GM12873 (cell line): ENCODE measurements around the gene ARID1B.

Experiments used
- TF ChIP-seq, protein P1 (sequence below): IDR thresholded peaks from 2 replicates; pipeline ENCODE4 v1.5.1; 2012; ENCODE audit warnings: low read depth, mild to moderate bottlenecking, moderate library complexity, low read length, control low read depth; ENCODE audit not compliant: insufficient read depth; ENCODE audit errors: missing control alignments

Gene ARID1B

DNA sequence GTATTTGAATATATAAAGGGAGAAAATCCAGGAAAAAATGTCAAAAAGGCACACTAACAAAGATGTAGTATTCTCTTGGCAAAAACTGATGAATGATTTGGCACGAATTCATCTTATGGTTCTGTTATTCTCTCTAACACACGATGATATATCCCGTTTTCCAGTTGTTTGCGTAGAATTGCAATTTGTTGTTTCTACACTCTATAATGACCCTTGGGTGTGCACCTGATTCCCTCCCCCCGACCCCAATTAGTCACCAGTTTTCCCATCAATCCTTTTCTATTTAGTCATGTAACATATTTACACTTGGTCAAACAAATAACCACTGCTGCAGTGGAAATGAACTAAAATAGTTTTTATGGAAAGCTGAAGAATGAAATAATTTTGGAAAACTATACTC is 1.5 kb upstream of the ARID1B start:
- TF ChIP-seq, protein P1, sequence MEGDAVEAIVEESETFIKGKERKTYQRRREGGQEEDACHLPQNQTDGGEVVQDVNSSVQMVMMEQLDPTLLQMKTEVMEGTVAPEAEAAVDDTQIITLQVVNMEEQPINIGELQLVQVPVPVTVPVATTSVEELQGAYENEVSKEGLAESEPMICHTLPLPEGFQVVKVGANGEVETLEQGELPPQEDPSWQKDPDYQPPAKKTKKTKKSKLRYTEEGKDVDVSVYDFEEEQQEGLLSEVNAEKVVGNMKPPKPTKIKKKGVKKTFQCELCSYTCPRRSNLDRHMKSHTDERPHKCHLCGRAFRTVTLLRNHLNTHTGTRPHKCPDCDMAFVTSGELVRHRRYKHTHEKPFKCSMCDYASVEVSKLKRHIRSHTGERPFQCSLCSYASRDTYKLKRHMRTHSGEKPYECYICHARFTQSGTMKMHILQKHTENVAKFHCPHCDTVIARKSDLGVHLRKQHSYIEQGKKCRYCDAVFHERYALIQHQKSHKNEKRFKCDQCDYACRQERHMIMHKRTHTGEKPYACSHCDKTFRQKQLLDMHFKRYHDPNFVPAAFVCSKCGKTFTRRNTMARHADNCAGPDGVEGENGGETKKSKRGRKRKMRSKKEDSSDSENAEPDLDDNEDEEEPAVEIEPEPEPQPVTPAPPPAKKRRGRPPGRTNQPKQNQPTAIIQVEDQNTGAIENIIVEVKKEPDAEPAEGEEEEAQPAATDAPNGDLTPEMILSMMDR = no peak

DNA sequence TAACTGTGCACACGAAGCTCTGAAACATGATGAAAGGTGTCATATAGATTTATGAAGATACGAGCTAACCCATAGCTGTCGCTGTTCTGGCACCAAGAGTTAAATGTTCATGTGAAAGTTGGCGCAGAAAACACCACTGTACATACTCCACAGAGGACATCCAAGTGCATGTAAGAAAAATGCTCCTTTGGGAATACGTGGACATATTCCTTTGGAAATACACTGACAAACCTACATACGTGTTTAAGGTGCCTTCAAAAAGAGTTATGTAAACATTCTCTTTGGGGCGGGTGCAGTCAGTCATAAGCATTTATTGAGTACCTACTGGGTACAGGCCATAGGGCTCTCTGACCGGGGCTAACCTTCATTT is 723 bp upstream of the ARID1B start:
- TF ChIP-seq, protein P1 = peak; percentile 44

DNA sequence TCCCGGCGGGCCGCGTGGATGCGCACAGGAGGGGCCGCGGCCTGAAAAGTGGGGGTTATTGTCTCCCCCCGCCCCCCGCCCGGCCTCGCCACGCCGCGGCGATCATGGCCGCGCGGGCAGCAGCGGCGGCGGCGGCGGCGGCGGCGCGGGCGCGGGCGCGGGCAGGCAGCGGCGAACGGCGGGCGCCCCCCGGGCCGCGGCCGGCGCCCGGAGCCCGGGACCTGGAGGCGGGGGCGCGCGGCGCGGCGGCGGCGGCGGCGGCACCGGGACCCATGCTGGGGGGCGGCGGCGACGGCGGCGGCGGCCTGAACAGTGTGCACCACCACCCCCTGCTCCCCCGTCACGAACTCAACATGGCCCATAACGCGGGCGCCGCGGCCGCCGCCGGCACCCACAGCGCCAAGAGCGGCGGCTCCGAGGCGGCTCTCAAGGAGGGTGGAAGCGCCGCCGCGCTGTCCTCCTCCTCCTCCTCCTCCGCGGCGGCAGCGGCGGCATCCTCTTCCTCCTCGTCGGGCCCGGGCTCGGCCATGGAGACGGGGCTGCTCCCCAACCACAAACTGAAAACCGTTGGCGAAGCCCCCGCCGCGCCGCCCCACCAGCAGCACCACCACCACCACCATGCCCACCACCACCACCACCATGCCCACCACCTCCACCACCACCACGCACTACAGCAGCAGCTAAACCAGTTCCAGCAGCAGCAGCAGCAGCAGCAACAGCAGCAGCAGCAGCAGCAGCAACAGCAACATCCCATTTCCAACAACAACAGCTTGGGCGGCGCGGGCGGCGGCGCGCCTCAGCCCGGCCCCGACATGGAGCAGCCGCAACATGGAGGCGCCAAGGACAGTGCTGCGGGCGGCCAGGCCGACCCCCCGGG is 637 bp downstream of the ARID1B start:
- TF ChIP-seq, protein P1 = no peak

DNA sequence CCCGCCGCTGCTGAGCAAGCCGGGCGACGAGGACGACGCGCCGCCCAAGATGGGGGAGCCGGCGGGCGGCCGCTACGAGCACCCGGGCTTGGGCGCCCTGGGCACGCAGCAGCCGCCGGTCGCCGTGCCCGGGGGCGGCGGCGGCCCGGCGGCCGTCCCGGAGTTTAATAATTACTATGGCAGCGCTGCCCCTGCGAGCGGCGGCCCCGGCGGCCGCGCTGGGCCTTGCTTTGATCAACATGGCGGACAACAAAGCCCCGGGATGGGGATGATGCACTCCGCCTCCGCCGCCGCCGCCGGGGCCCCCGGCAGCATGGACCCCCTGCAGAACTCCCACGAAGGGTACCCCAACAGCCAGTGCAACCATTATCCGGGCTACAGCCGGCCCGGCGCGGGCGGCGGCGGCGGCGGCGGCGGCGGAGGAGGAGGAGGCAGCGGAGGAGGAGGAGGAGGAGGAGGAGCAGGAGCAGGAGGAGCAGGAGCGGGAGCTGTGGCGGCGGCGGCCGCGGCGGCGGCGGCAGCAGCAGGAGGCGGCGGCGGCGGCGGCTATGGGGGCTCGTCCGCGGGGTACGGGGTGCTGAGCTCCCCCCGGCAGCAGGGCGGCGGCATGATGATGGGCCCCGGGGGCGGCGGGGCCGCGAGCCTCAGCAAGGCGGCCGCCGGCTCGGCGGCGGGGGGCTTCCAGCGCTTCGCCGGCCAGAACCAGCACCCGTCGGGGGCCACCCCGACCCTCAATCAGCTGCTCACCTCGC is 1.5 kb downstream of the ARID1B start:
- TF ChIP-seq, protein P1 = no peak

DNA sequence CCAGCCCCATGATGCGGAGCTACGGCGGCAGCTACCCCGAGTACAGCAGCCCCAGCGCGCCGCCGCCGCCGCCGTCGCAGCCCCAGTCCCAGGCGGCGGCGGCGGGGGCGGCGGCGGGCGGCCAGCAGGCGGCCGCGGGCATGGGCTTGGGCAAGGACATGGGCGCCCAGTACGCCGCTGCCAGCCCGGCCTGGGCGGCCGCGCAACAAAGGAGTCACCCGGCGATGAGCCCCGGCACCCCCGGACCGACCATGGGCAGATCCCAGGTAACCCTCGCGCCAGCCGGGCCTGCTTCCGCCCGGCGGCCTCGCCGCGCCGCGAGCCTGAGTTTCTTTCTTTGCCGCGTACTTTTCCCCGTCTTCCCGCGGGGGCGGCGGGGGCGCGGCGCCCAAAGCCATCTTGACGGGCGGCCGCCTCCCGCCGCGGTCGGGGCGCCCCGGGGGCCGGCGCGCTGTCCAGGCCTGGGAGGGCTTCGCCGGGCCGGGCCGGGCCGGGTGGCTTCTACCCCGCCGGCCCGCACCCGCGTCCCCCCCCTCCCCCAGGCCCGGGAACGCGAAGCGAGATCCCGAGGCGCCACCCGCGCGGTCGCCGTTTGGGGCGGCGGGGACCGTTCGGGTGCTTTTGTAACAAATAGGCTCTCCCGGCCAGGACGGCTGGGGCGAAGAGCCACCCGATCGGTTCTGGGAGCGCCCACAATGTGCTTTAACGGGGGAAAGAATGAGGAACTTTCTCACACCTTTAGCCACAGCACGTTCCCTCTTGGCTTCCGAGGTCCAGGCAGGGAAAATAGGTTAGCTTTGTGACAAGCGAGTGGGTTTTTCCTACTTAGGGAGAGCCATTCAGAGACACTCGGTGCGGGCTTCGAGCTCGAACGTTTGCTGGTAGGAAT is 2.3 kb downstream of the ARID1B start:
- TF ChIP-seq, protein P1 = no peak

DNA sequence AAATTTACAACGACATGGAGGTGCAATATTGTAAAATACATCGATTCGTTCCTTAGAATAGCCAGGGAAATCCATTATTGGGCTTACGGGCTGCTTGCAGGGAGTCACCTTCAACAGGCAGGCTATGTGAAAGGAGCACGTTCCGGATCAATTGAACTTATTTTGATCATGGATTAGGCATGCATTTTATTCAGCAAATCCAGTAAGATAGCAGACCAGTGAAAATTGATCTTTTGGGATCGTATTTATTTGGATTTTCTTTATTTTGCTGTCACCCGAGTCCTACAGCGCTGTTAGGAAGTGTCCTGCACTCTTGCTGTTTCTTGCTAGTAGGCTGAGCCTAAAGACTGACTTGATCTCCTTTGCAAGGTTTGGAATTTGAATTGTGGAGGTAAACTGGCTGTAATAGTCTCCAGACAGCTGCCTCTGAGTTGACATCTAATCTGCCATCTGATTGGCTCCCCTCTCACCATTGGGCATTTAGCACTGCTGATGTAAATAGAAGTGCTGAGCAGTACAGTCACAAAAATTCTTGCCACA is 3.0 kb downstream of the ARID1B start:
- TF ChIP-seq, protein P1 = no peak
